Fibroblast of gingiva (primary cell): ENCODE measurements around the gene KCNS1.
A peak's percentile ranks its signal among the peaks of the same experiment; 100 is the strongest.

Experiments
- DNase-seq: peaks from one replicate; pipeline ENCODE4 v3.0.0-alpha.2; 2011; ENCODE audit warnings: low read depth

The KCNS1 gene

GRCh38 chr20:45105317-45105716, 4.4 kb upstream of the KCNS1 start:
- DNase-seq = no peak

- DNase-seq = no peak
Measured at GRCh38 chr20:45104786-45105185, 3.9 kb upstream of the KCNS1 start.

DNA sequence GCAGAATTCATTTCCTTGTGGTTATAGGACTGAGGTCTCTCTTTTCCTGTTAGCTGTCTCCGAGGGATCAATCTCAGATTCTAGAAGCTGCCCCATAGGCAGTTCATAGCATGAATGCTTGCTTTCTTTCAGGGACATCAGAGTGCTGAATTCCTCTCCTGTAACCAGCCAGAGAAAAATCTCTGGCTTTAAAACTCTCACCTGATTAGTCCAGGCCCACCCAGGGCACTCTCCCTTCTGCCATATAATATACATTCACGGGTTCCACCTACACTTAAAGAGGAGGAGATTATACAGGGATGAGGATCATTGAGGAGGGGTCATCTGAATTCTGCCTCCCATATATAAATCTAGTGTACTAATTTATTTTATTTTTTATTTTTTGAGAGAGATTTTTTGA, 2.1 kb upstream of the KCNS1 start:
- no peak for DNase-seq

DNA sequence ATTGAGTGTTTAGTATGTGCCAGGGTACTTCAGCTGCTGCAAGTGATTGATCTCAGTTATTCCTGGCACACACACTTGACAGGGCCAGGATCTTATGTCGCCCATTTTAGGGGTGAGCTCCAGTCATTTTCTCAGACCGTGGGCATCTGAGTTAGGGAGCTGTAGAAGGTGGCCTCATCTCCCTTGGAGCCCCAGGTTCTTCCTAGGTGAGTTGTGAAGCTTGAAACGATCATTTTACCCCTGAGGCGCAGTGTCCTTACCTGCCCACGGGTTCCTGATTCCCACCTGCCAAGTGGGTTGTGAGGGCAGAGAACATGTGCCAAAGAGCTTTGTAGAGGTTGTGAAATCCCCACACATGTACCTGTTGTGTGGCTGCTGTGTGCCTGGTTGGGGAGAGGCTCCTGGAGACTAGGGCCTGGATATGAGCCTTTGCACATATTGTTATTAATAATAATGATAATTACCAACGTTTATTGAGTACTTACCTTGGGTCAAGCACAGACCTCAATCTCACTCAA, 465 bp upstream of the KCNS1 start:
- DNase-seq = no peak

DNA sequence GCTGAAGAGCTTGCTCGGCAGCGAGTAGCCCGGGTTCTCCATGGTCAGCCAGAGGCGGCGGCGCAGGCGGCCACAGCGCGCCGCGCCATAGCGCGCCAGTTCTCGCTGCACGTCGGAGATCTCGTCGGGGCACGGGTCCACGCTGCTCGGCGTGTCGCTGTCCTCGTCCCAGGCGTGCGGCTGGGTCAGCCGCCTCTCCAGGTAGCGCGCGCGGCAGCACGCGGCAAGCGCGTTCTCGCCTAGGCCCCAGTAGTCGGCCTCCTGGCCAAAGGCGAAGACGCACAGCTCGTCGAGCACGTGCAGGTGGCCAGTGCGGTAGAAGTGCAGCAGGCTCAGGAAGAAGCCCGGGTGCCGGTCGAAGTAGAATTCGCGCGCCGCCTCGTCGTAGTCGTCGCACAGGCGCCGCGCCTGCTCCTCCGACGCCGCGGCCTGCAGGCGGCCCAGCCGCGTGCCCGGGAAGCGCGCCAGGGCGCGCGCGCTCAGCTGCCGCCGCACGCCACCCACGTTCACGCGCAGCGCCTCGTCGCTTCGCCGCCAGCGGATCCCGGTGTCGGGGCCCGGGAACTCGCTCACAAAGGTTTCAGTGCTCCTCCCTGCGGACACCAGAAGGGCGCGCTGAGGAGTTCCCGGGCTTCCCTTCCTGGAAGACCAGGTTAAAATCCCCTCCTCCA, 2.7 kb downstream of the KCNS1 start:
- DNase-seq = no peak

DNA sequence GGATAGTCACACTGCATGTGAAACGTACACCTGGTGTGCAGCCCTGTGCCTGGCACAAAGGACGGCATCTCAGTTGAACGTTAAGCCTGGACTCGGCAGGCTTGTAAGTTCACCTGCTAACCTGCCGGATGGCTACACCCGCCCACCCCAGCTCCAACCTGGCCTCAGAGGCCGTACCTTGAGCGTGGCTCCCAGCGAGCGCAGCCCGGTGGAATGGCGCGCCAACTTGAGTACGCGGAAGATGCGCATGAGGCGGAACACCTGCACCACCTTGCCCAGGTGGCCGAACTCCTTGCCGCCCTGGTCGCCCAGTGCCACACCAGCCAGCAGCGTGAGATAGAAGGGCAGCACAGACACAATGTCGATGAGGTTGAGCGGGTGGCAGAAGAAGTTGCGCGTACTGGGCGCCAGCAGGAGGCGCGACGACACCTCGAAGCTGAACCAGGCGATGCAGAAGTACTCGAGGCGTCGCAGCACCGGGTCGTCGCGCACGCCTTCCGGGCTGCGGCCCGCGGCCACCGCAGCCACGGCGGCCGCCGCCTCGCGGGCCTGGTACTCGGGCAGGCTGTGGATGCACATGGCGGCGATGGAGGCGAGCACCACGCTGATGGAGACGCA, 3.3 kb downstream of the KCNS1 start:
- peak; percentile 23 for DNase-seq

DNA sequence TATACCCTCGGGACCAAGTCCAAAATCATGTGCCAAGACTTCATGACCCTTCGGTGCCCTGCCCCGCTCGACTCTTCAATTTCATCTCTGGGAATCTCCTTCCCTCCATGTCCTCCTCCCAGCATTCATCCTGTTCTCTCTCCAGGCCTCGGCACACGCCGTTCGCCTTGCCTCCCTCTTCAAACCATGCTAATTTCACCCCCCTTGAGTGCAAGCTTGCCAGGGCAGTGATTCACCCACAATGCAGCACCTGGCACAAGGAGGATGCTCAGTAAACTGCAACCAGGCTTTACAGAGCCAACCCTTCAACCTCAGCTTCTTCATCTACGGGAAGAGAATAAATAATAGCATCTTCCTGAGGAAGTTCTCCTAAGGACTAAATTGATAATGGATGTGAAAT, 4.1 kb downstream of the KCNS1 start:
- DNase-seq = no peak

- DNase-seq = peak; percentile 56
Measured at GRCh38 chr20:45095805-45096238, 5.1 kb downstream of the KCNS1 start.

DNA sequence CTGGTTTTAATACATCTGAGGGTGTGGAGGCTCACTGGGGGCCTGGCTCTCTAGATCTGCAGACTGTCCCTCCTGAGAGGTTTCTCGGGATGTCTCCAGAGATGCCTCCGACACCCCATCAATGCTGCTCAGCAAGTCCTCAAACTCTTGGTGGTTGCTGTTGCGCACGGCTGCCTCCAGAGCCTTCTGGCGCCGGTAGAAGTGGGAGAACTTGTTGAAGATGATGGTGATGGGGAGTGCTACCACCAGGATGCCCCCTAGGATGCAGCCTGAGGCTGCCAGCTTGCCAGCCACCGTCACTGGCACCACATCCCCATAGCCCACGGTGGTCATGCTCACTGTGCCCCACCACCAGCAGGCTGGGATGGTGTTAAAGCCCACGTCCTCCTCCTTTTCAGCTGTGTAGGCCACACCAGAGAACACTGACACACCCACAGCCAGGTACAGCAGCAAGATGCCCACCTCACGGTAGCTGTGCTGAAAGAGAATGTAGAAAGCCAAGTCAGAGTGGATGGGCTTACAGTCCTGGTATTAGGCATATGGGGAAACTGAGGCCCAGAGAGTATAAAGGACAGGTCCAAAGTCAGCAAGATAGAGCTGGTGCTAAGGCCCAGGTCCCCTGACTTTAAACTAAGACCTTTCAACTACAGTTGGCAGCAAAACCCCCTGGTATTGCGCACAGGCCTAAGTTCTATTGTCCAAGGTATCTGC, 5.9 kb downstream of the KCNS1 start:
- DNase-seq = no peak

DNA sequence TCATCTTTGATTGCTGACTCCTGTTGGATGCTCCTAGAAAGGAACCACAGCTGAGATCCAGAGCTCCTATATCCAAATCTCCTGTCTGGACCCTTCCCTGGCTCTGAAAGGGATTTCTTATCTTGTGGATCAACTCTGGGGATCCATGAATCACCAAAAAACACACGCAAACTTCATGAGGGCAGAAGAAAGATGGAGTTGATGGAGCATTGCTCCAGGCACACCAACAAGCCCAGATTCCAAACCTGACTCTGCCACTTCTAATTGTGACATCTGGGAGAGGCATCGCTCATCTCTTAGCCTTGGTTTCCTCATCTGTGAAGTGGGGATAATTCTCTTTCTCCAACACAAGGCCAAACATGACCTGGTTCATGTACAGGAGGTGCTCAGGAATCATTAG, 6.7 kb downstream of the KCNS1 start:
- DNase-seq = no peak

GRCh38 chr20:45092898-45093297, 8.0 kb downstream of the KCNS1 start:
- DNase-seq = no peak

DNA sequence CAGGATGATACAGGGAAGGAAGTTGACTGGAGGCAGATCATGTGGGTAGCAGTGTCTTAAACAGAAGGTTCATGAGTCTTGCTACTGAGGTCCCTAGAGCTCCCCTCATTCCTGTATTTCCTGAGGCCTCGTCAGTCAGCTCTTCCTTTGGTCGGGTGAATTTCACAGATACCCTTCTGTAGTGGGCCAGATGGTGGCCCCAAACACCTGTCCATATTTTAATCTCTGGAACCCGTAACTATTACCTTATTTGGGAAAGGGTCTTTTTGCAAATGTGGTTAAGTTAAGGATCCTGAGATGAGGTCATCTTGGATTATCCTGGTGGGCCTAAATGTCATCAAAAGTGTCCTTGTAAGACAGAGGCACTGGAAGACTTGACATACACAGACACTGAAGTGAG, 9.6 kb downstream of the KCNS1 start:
- no peak for DNase-seq

DNA sequence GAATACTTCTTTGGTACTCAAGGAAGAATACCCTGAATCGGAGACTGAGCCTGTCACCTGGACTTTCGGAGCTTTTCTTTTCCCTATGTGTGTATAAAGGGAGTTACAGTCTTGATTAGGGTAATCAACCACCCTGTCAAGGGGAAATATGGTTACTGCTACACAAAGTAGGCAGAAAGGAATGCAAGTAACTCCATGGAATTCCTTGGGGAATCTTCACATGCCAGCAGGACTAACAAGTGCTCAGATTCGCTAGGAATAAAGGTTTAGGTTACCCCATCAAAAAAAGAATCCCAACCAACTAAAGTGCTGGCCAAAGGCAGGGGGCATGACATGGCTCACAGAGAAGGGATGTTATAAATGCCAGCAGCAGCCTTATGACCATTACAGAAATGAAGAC, 10.4 kb downstream of the KCNS1 start:
- peak; percentile 31 for DNase-seq

- DNase-seq = peak; percentile 98
Measured at GRCh38 chr20:45088247-45088646, 12.7 kb downstream of the KCNS1 start.

DNA sequence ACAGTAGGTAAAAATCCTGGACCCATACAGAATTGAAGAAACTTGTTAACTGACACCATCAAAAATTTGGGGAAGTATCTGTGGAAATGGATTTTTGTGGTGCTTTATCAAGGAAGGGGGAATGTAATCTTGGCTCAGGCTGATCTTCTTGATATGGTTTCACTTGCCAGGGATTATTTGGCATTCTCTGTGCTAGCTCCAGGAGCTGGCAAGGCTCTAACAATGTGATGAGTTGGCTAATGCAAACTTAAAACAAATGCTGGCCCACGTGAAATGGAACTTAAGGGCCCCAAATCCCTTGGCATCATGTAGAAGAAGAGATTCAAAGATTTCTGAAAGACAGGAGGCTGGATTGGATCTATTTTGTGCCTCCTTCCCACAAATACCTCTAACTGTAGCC, 13.1 kb downstream of the KCNS1 start:
- DNase-seq = peak; percentile 92

DNA sequence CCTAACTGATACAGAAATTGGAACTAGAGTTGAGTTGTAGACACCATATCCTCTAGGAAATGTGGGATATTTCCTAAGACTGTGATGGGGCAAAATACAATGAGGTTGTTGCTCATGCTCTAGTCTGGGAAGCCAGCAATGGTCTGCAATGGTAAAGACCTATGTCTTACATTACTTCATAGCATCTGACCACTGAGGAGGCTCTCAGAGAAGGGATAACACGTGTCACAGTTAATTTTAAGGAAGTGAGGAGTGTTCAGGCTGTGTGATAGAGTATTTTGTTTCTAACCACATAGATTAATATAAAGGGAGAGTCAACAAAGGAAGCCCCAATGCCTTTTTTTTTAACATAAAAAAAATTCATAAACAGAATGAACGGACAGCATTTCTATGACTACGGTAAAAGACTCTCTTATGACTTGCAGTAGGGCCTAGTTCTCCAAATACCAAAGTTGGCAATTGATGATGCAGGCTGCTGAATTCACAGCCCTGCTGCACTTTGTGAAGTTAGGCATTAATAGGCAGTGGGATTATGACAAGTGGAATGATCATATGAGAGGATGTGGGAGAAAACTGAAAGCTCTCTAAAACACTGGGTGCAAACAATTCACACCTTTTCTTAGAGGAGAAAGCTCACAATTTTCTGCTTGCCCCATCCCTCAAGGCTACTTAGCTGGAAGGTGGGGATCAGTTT, 13.7 kb downstream of the KCNS1 start:
- peak; percentile 25 for DNase-seq

GRCh38 chr20:45085867-45086266, 15.1 kb downstream of the KCNS1 start:
- no peak for DNase-seq

DNA sequence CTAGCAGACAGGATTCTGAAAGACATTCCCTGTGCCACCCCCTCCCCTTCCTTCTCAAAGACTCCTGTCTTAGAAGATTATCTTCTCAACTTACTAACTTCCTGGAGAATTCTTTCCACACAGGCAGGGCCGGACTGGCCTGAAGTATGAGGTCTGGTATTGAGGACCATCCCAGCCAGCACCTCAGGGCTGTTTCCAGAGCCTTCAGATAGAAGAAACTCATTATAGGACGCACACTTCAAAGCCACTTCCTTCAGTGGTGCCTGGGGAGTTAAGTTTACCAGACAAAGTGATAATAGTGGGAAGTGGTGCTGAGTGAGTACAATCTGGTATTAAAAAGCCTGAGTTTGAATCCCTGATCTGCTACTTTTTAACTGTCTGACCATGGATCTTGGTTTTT, 15.6 kb downstream of the KCNS1 start:
- no peak for DNase-seq

DNA sequence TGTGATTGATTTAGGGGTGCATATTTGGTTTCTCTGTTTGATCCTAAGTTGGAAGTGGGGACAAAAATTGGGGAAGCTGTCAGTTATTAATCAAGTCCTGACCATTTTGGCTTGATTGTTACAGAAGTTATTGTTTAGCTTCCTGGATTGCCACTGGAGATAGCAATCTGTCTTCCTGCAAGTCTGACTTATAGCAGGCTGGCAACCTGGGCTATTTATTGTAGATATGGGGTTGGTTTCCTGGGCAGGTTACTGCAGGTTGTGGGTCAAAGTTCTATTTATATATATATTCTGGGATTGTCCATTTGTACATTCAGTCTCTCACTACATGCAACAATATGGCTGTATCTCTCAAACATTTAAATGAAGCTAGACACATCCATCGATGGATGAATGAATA, 17.8 kb downstream of the KCNS1 start:
- DNase-seq = no peak

DNA sequence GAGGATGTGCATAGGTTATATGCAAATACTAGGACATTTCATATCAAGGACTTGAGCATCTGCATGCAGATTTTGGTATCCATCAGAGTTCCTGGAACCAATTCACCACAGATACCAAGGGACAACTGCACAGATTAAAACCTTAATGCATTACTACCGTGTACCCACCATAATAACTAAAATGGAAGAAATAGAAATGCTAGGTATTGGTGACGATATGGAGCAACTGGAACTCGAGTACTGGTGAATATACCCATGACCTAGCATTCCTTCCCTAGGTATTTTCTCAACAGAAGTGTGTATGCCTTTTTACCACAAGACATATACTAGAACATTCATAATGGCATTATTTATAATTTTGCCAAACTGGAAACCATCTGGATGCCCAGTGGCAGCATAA, 18.5 kb downstream of the KCNS1 start:
- no peak for DNase-seq

DNA sequence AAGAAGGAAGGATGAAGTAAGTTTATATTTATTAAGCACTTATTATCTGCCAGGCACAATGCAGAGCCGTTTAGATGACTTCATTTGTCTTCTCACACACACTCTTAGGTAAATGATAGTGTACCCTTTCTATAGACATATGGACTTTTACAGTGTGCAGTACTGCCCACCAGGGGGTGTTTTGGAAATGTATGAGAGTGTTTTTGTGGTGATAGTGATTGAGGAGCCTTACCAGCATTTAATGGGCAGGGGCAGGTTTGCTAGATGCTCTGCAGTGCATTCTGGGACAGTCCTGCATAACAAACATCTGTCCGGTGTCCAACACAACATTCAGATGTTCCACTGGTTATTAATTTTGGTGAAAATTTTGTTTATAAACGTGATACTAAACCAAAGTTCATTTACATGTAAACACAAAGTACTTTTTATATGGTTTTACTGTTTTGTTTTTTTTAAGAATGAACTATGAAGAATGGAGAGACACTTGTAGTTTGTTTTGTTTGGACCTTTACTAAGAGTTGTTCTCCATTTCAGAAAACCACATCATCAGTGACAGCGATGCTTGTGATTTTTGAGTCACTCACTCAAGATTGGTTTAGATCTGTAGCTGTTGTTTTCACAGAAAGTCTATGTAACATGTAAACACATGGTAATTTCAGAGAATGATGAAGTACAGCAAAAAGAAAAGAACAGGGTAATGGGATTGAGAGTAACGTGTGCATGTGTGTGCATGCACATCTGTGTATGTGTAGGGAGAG, 19.9 kb downstream of the KCNS1 start:
- peak; percentile 64 for DNase-seq

DNA sequence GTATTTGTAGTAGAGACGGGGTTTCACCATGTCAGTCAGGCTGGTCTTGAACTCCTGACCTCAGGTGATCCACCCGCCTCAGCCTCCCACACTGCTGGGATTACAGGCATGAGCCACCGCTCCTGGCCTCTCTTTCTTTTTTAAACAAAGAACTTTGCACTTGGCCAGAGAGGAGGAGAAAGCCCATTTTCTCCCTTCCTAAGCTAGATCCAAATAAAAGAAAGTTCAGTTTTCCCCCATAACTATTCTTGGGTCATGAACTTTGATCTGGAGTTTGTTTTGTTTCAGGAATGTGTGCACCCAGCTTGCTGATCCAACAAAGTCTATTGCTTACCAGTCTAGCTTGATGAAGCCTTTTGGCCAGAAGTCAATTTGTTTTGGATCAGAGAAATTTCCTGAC, 23.4 kb downstream of the KCNS1 start:
- DNase-seq = no peak
